Posterior vena cava (tissue), 2 donors: ENCODE results near the gene OR51F2. TPM values are rescaled to one million over a fixed set of nuclear protein-coding genes. Genes with fewer than 3 reads are reported as not detected.
"Not testable (repeated sequence)": the region's sequence is repeated elsewhere in the genome, so short reads cannot be mapped to it uniquely, and the experiment has no call there.

Experiments
- DNase-seq: peaks from one replicate; pipeline ENCODE4 v3.0.0-alpha.2; 2020; ENCODE audit warnings: low spot score
- intact Hi-C, 2 donors: fragments of 100-400 bp; cut with DNase I; formaldehyde crosslinking; loops; one replicate each; pipeline versions ENCODE4 v1.14.1 to v1.14.2; 2022 to 2023
- long read RNA-seq, 2 donors: library from polyadenylated mRNA; unstranded; transcript quantifications; one replicate each; pipeline ENCODE4 v2.0.0, GENCODE V29; 2020 to 2021
- total RNA-seq, 2 donors: library from RNA; stranded (reverse); fragmentation: NEBNext Ultra II Directional; extraction: Animal tissue kit (Norgen Biotek cat#: 25700); gene quantifications; one replicate each; pipeline ENCODE4 v1.2.1, GENCODE V29; 2021
- donor health status: DM: yes; HTN: yes; CAD: no.
- donor health status: DM: yes; HTN: yes; CAD: no.

Gene OR51F2
- total RNA-seq, result not detected
- long read RNA-seq, donor 1, result 0 reads
- long read RNA-seq, donor 2, result 0 reads

GRCh38 chr11:4821021-4821420 lies at the start of gene OR51F2:
TSS of gene OR51F2 (plus strand) at chr11:4821321. CDS start at chr11:4821422, 101 bp downstream.
- intact Hi-C loops, result no loop called here
- no peak for DNase-seq

- no peak for DNase-seq
- intact Hi-C loops, result loop anchor here in 1 of 2 donors (10.0 kb wide), 1 partner anchor 502 kb away; no protein-coding TSS in a partner anchor
These were observed 38.7 kb upstream of the OR51F2 start for GRCh38 chr11:4782454-4782853.

- DNase-seq, result no peak
- intact Hi-C loops, result no loop called here
These were observed 23.9 kb upstream of the OR51F2 start for GRCh38 chr11:4797206-4797605.

GRCh38 chr11:4798427-4799183 lies 22.5 kb upstream of the OR51F2 start:
- no peak for DNase-seq
- intact Hi-C loops, result no loop called here

GRCh38 chr11:4801316-4801715 lies 19.8 kb upstream of the OR51F2 start:
- not testable (repeated sequence) for DNase-seq
- intact Hi-C loops, result loop anchor here in 1 of 2 donors (10.0 kb wide), 1 partner anchor 833 kb away; no protein-coding TSS in a partner anchor

GRCh38 chr11:4804280-4804679 lies 16.8 kb upstream of the OR51F2 start, which contains the start of gene OR52R1:
TSS of gene OR52R1 (minus strand) at chr11:4804380. CDS start at chr11:4804380, 0 bp downstream.
- no peak for DNase-seq
- intact Hi-C loops, result loop anchor here in 1 of 2 donors (10.0 kb wide), 1 partner anchor 831 kb away; no protein-coding TSS in a partner anchor

GRCh38 chr11:4808476-4808875 lies 12.6 kb upstream of the OR51F2 start:
- DNase-seq, result no peak
- intact Hi-C loops, result loop anchor here in 1 of 2 donors (10.0 kb wide), 1 partner anchor 826 kb away; no protein-coding TSS in a partner anchor

GRCh38 chr11:4809246-4809645 lies 11.9 kb upstream of the OR51F2 start:
- DNase-seq, result no peak
- intact Hi-C loops, result loop anchor here in 1 of 2 donors (10.0 kb wide), 1 partner anchor 826 kb away; no protein-coding TSS in a partner anchor

GRCh38 chr11:4825132-4825531 lies 4.0 kb downstream of the OR51F2 start:
- intact Hi-C loops, result no loop called here
- DNase-seq, result no peak

GRCh38 chr11:4826425-4826824 lies 5.3 kb downstream of the OR51F2 start:
- no peak for DNase-seq
- intact Hi-C loops, result loop anchor here in 1 of 2 donors (2.0 kb wide), 1 partner anchor 22 kb away; the partner anchor contains the start of gene OR51S1

- DNase-seq, result no peak
- intact Hi-C loops, result no loop called here
These were observed 9.2 kb downstream of the OR51F2 start for GRCh38 chr11:4830346-4830745.

- DNase-seq, result no peak
- intact Hi-C loops, result no loop called here
These were observed 9.8 kb downstream of the OR51F2 start for GRCh38 chr11:4830909-4831308.

GRCh38 chr11:4839851-4840549 lies 18.9 kb downstream of the OR51F2 start:
- intact Hi-C loops, result no loop called here
- no peak for DNase-seq

GRCh38 chr11:4848908-4849532 lies 27.9 kb downstream of the OR51F2 start, which contains the start of gene OR51S1:
TSS of gene OR51S1 (minus strand) at chr11:4849208. CDS start at chr11:4849208, 0 bp downstream.
- no peak for DNase-seq
- intact Hi-C loops, result loop anchor here in 1 of 2 donors (2.0 kb wide), 1 partner anchor 22 kb away; no protein-coding TSS in a partner anchor

GRCh38 chr11:4851033-4851432 lies 29.9 kb downstream of the OR51F2 start:
- no peak for DNase-seq

GRCh38 chr11:4854286-4854685 lies 33.2 kb downstream of the OR51F2 start:
- intact Hi-C loops, DNase-seq: not testable (repeated sequence)

More at GRCh38 chr11:4851033-4851432, 29.9 kb downstream of the OR51F2 start:
- intact Hi-C loops, result no loop called here

GRCh38 chr11:4862447-4863236 lies 41.5 kb downstream of the OR51F2 start:
- DNase-seq, result no peak
- intact Hi-C loops, result no loop called here

- intact Hi-C loops, result no loop called here
- DNase-seq, result no peak
These were observed 42.8 kb downstream of the OR51F2 start for GRCh38 chr11:4863876-4864275.

- intact Hi-C loops, result no loop called here
- DNase-seq, result no peak
These were observed 44.7 kb downstream of the OR51F2 start for GRCh38 chr11:4865855-4866254.
